HEK293 (cell line): ENCODE data around the gene PLEKHM2.

Experiments
- CTCF ChIA-PET: fragments of 350-600 bp; formaldehyde crosslinking; extraction: SDS; loops from one replicate; lab custom pipeline; 2021; ENCODE audit warnings: antibody characterized with exemption; lab: Yijun Ruan, JAX
- POLR2A ChIA-PET: fragments of 300-600 bp; formaldehyde crosslinking; extraction: SDS; loops from one replicate; lab custom pipeline; 2020; ENCODE audit warnings: antibody characterized with exemption, inconsistent platforms; lab: Yijun Ruan, JAX
- H3K27ac ChIP-seq: fragments of 200-500 bp; sonication (Bioruptor generic); 2 replicates; pipeline ENCODE4 v1.5.1; 2014; ENCODE audit warnings: low read depth, low read length, control low read depth, inconsistent platforms; ENCODE audit errors: extremely low read depth
- H3K36me3 ChIP-seq, 2 experiments: fragments of 200-500 bp in 1 of 2; sonication (Bioruptor generic) in 1 of 2; 1 replicate in 1 of 2; 2 replicates in 1 of 2; pipeline ENCODE4 v1.5.1; 2014 to 2017; ENCODE audit warnings: inconsistent platforms in 2 of 2, low read length in 2 of 2; ENCODE audit not compliant: control insufficient read depth in 2 of 2, insufficient read depth in 1 of 2
- H3K4me1 ChIP-seq: fragments of 200-500 bp; sonication (Bioruptor generic); 2 replicates; pipeline ENCODE4 v1.5.1; 2014; ENCODE audit warnings: mild to moderate bottlenecking, low read length, inconsistent platforms; ENCODE audit not compliant: control insufficient read depth, insufficient read depth
- H3K4me3 ChIP-seq: 2 replicates; pipeline ENCODE4 v1.5.1; 2011; ENCODE audit warnings: low read depth, mild to moderate bottlenecking, control low read depth, low read length, moderate library complexity
- H3K9me3 ChIP-seq: fragments of 200-500 bp; sonication (Bioruptor generic); 2 replicates; pipeline ENCODE4 v1.5.1; 2014; ENCODE audit warnings: low read depth, low read length, inconsistent platforms; ENCODE audit not compliant: control insufficient read depth, insufficient read depth
- KLF8 ChIP-seq: fragments of 450-650 bp; formaldehyde crosslinking; IDR thresholded peaks from 2 replicates; pipeline ENCODE4 v1.5.1; 2016; ENCODE audit warnings: missing biosample characterization, missing genetic modification characterization
- PRDM6 ChIP-seq: fragments of 450-650 bp; formaldehyde crosslinking; IDR thresholded peaks from 2 replicates; pipeline ENCODE4 v1.5.1; 2017; ENCODE audit warnings: missing biosample characterization, missing genetic modification characterization
- SCRT2 ChIP-seq: fragments of 450-650 bp; formaldehyde crosslinking; IDR thresholded peaks from 2 replicates; pipeline ENCODE4 v1.5.1; 2016; ENCODE audit warnings: missing biosample characterization, missing genetic modification characterization
- SP2 ChIP-seq: fragments of 450-650 bp; formaldehyde crosslinking; IDR thresholded peaks from 2 replicates; pipeline ENCODE4 v1.5.1; 2016; ENCODE audit warnings: missing biosample characterization, missing genetic modification characterization
- ZFP3 ChIP-seq: fragments of 450-650 bp; formaldehyde crosslinking; IDR thresholded peaks from 2 replicates; pipeline ENCODE4 v1.5.1; 2016; ENCODE audit warnings: low read depth, missing biosample characterization, missing genetic modification characterization
- ZFP41 ChIP-seq: fragments of 450-650 bp; formaldehyde crosslinking; IDR thresholded peaks from 2 replicates; pipeline ENCODE4 v1.5.1; 2016; ENCODE audit warnings: missing biosample characterization, missing genetic modification characterization, borderline replicate concordance
- ZNF114 ChIP-seq: fragments of 450-650 bp; formaldehyde crosslinking; IDR thresholded peaks from 2 replicates; pipeline ENCODE4 v1.5.0; 2017; ENCODE audit warnings: missing biosample characterization, missing genetic modification characterization
- ZNF121 ChIP-seq: fragments of 450-650 bp; formaldehyde crosslinking; IDR thresholded peaks from 2 replicates; pipeline ENCODE4 v1.5.1; 2016; ENCODE audit warnings: missing biosample characterization, missing genetic modification characterization
- ZNF132 ChIP-seq: fragments of 450-650 bp; formaldehyde crosslinking; IDR thresholded peaks from 2 replicates; pipeline ENCODE4 v1.5.1; 2017; ENCODE audit warnings: missing biosample characterization, missing genetic modification characterization, borderline replicate concordance
- ZNF146 ChIP-seq: fragments of 450-650 bp; formaldehyde crosslinking; IDR thresholded peaks from 2 replicates; pipeline ENCODE4 v1.5.1; 2016; ENCODE audit warnings: missing biosample characterization, missing genetic modification characterization
- ZNF175 ChIP-seq: fragments of 450-650 bp; formaldehyde crosslinking; IDR thresholded peaks from 2 replicates; pipeline ENCODE4 v1.5.1; 2016; ENCODE audit warnings: missing biosample characterization, missing genetic modification characterization
- ZNF23 ChIP-seq: fragments of 450-650 bp; formaldehyde crosslinking; IDR thresholded peaks from 2 replicates; pipeline ENCODE4 v1.5.1; 2016; ENCODE audit warnings: missing biosample characterization, missing genetic modification characterization, borderline replicate concordance
- ZNF280C ChIP-seq: fragments of 450-650 bp; formaldehyde crosslinking; IDR thresholded peaks from 2 replicates; pipeline ENCODE4 v1.5.1; 2016; ENCODE audit warnings: missing biosample characterization, missing genetic modification characterization
- ZNF341 ChIP-seq: fragments of 450-650 bp; formaldehyde crosslinking; IDR thresholded peaks from 2 replicates; pipeline ENCODE4; 2016; ENCODE audit warnings: low read depth, missing biosample characterization, missing genetic modification characterization
- ZNF473 ChIP-seq: fragments of 450-650 bp; formaldehyde crosslinking; IDR thresholded peaks from 2 replicates; pipeline ENCODE4 v1.5.1; 2017; ENCODE audit warnings: missing biosample characterization, missing genetic modification characterization
- ZNF544 ChIP-seq: fragments of 450-650 bp; formaldehyde crosslinking; IDR thresholded peaks from 2 replicates; pipeline ENCODE4 v1.5.0; 2017; ENCODE audit warnings: missing biosample characterization, missing genetic modification characterization
- ZNF654 ChIP-seq: fragments of 450-650 bp; formaldehyde crosslinking; IDR thresholded peaks from 2 replicates; pipeline ENCODE4 v1.5.1; 2016; ENCODE audit warnings: low read depth, missing biosample characterization, missing genetic modification characterization
- ZNF777 ChIP-seq: fragments of 450-650 bp; formaldehyde crosslinking; IDR thresholded peaks from 2 replicates; pipeline ENCODE4 v1.5.1; 2017; ENCODE audit warnings: missing biosample characterization, missing genetic modification characterization, borderline replicate concordance
- TF ChIP-seq, protein P1 (sequence below): fragments of 450-650 bp; formaldehyde crosslinking; IDR thresholded peaks from 2 replicates; pipeline ENCODE4 v1.5.1; 2016; ENCODE audit warnings: missing biosample characterization, missing genetic modification characterization

PLEKHM2 gene

DNA sequence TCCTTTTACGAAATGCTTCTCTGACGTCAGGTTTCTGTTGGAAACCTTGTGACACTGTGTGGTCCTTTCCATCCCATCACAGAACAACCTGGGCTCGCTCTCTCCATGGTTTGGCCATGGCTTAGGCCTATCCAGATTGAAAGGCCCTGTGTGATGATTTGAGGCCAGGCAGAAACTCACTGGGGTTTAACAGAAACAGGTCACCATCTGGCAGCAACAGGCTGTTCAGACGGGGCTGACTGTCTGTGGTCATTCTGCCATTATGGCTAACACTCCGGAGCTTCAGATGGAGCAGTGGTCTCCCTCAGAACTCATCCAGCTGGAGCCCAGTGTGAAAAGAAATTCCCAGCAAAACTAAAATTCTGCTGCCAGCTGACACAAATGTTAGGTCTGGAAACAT, 9.3 kb downstream of the PLEKHM2 start:
- Histone ChIP-seq H3K9me3 (no peaks in the 10 kb centered on the region), H3K27ac (no peak overlapping the region), H3K4me3 (no peak overlapping the region), H3K36me3 (peaks cover 0 to 19% of the 10 kb centered on the region in 2 experiments; a peak in 1 of 3 replicates), H3K4me1 (no peaks in the 10 kb centered on the region)
- ChIA-PET POLR2A (no interaction called here), CTCF (no interaction called here)
- TF ChIP-seq SCRT2, result peak; percentile 46; the same call in 1 of the 2 replicates
- no peak for TF ChIP-seq ZNF132 (tag by site-specific recombination)

GRCh38 chr1:15696956-15697521, 12.9 kb downstream of the PLEKHM2 start:
- POLR2A ChIA-PET, result no interaction called here
- TF ChIP-seq ZNF23 (tag by site-specific recombination) (no peak), ZNF341 (tag by site-specific recombination) (no peak), PRDM6 (no peak), ZNF280C (no peak), ZNF473 (tag by site-specific recombination) (no peak), ZNF146 (tag by site-specific recombination) (no peak), ZNF544 (tag by site-specific recombination) (no peak), ZFP41 (tag by site-specific recombination) (no peak), ZNF654 (no peak)
- Histone ChIP-seq H3K9me3 (no peaks in the 10 kb centered on the region), H3K4me3 (no peak overlapping the region), H3K27ac (no peak overlapping the region), H3K36me3 (peaks cover 0 to 12% of the 10 kb centered on the region in 2 experiments; a peak in 1 of 3 replicates), H3K4me1 (no peaks in the 10 kb centered on the region)
- CTCF ChIA-PET, result interaction anchor here (0.6 kb wide), 1 partner anchor 251 kb away, joined by 4 read pairs; no protein-coding TSS in a partner anchor

DNA sequence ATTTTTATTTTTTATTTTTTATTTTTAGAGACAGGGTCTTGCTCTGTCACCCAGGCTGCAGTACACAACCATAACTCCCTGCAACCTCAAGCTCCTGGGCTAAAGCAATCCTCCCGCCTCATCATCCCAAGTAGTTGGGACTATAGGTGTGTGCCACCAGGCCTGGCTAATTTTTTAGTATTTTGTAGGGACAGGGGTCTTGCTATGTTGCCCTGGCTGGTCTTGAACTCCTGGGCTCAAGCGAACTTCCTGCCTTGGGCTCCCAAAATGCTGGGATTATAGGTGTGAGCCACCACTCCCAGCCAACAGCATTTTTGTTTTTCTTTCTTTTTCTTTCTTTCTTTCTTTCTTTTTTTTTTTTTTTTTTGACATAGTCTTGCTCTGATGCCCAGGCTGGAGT, 14.1 kb downstream of the PLEKHM2 start:
- no peak overlapping the region for H3K27ac ChIP-seq
- TF ChIP-seq ZNF121 (tag by site-specific recombination) (peak; percentile 88), ZFP3 (no peak), KLF8 (tag by site-specific recombination) (no peak), SP2 (tag by site-specific recombination) (no peak), ZNF114 (tag by site-specific recombination) (no peak), ZNF175 (tag by site-specific recombination) (no peak), ZNF777 (tag by site-specific recombination) (no peak)
- TF ChIP-seq, protein P1, sequence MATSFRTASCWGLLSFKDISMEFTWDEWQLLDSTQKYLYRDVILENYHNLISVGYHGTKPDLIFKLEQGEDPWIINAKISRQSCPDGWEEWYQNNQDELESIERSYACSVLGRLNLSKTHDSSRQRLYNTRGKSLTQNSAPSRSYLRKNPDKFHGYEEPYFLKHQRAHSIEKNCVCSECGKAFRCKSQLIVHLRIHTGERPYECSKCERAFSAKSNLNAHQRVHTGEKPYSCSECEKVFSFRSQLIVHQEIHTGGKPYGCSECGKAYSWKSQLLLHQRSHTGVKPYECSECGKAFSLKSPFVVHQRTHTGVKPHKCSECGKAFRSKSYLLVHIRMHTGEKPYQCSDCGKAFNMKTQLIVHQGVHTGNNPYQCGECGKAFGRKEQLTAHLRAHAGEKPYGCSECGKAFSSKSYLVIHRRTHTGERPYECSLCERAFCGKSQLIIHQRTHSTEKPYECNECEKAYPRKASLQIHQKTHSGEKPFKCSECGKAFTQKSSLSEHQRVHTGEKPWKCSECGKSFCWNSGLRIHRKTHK (tag by site-specific recombination), result no peak
- TF ChIP-seq, all 188 proteins: peak for 1
- Histone ChIP-seq H3K4me3 (no peak overlapping the region), H3K9me3 (no peaks in the 10 kb centered on the region), H3K36me3 (peaks cover 0 to 9% of the 10 kb centered on the region in 2 experiments; a peak in 1 of 3 replicates), H3K4me1 (no peaks in the 10 kb centered on the region)
- CTCF ChIA-PET, result interaction anchor here (0.6 kb wide), 1 partner anchor 22 kb away, joined by 4 read pairs; no protein-coding TSS in a partner anchor
- POLR2A ChIA-PET, result no interaction called here
